Cardiac muscle cell (in vitro differentiated cells and primary cell): ENCODE measurements around the gene TRIM49B. TPM values are rescaled to one million over a fixed set of nuclear protein-coding genes. Genes with fewer than 3 reads are reported as not detected.
"Not testable (repeated sequence)": the region's sequence is repeated elsewhere in the genome, so short reads cannot be mapped to it uniquely, and the experiment has no call there.

ENCODE experiments used
- DNase-seq, 2 donors: peaks; one replicate each; pipeline versions ENCODE4 v3.0.0 to v3.0.0-alpha.2; 2010 to 2017; ENCODE audit warnings: low read depth in 1 of 2, low spot score in 1 of 2
- H3K27ac ChIP-seq: fragments of 200-600 bp; sonication (generic); 2 replicates; pipeline ENCODE4 v1.5.1; 2016
- H3K27me3 ChIP-seq: fragments of 200-600 bp; sonication (generic); 2 replicates; pipeline ENCODE4 v1.6.0; 2016; ENCODE audit warnings: control low read depth
- H3K36me3 ChIP-seq: fragments of 200-600 bp; sonication (generic); 2 replicates; pipeline ENCODE4 v1.5.1; 2016; ENCODE audit warnings: control low read depth
- H3K4me1 ChIP-seq: fragments of 200-600 bp; sonication (generic); 2 replicates; pipeline ENCODE4 v1.8.1; 2017; ENCODE audit warnings: low read depth, mild to moderate bottlenecking, mixed run types
- H3K4me3 ChIP-seq: fragments of 200-600 bp; sonication (generic); 2 replicates; pipeline ENCODE4 v1.5.1; 2016; ENCODE audit warnings: mild to moderate bottlenecking
- H3K9me3 ChIP-seq: fragments of 200-600 bp; sonication (generic); 2 replicates; pipeline ENCODE4 v1.5.1; 2017; ENCODE audit warnings: low read depth, mild to moderate bottlenecking, control low read depth
- polyA plus RNA-seq: library from polyadenylated mRNA; unstranded; fragments of >200 nt; fragmentation: Nextera tagmentation; extraction: Ambion mirVana; gene quantifications from 2 replicates; pipeline ENCODE4 v1.2.1, GENCODE V29; 2016
- total RNA-seq: library from RNA; depleted of rRNA; stranded (reverse); fragments of >200 nt; gene quantifications from 2 replicates; pipeline ENCODE4 v1.2.3, GENCODE V29; 2016

The TRIM49B gene, protein sequence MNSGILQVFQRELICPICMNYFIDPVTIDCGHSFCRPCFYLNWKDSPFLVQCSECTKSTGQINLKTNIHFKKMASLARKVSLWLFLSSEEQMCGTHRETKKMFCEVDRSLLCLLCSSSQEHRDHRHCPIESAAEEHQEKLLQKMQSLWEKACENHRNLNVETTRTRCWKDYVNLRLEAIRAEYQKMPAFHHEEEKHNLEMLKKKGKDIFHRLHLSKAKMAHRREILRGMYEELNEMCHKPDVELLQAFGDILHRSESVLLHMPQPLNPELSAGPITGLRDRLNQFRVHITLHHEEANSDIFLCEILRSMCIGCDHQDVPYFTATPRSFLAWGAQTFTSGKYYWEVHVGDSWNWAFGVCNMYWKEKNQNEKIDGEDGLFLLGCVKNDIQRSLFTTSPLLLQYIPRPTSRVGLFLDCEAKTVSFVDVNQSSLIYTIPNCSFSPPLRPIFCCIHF
- total RNA-seq (not detected in 2 replicates), polyA plus RNA-seq (not detected in 2 replicates)

GRCh38 chr11:49028523-49028922 is at the start of gene TRIM49B:
Gene TRIM49B, plus strand, starts transcription at chr11:49028823. Its CDS starts 2,777 bp downstream, at chr11:49031600.
- not testable (repeated sequence) for H3K4me3 ChIP-seq, DNase-seq, H3K36me3 ChIP-seq, H3K9me3 ChIP-seq, H3K4me1 ChIP-seq, H3K27ac ChIP-seq, H3K27me3 ChIP-seq

DNA sequence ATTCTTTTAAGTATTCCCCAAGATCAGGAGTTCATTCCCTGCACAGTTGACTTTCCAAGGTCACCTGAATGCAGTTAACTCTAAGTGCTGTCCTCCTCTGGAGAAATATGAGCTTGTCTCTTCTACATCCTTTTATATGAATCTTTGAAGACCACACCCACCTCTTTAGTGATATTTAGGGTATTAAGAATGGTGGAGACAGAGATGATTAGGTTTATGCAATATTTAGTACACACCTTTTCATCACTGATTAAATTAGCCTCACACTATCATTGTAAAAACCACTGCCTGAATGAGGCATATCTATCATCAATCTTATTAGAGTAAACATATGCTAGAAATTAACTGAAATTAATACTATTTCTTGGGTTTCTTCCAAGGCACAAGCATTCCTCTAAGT is 44.8 kb upstream of the TRIM49B start, which contains the start of gene TRIM51G:
Gene TRIM51G, minus strand, starts transcription at position 101 of the 400 bp plus-strand sequence. CDS start 2,190 bp downstream, outside the sequence.
- not testable (repeated sequence) for H3K4me1 ChIP-seq, H3K4me3 ChIP-seq, H3K9me3 ChIP-seq, DNase-seq, H3K27ac ChIP-seq, H3K36me3 ChIP-seq, H3K27me3 ChIP-seq

DNA sequence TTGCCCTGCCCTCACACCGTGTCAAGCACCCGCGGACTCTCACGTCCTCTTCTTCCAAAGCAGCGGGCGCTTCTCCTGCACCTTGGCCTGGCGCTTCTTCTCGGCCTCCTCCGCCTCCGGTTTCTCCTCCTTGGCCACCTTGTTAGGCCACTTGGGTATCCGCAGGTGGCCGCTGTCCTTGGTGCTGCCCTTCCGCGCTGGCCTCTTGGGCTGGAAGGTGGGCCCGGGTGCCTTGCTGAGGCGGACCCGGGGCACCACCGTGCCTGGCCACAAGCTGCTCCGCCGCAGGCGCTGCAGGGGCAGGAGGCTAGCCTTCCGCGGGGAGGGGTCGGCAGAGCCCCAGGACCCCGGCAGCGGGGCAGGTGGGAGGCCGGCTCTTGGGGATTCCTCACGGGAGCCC is 19.6 kb downstream of the TRIM49B start:
- H3K36me3 ChIP-seq, H3K4me3 ChIP-seq, H3K4me1 ChIP-seq, H3K9me3 ChIP-seq, H3K27ac ChIP-seq, H3K27me3 ChIP-seq: not testable (repeated sequence)
- DNase-seq = peak in 1 of 2 donors; percentile 19

GRCh38 chr11:49049821-49050220 is 21.2 kb downstream of the TRIM49B start:
- not testable (repeated sequence) for DNase-seq, H3K4me3 ChIP-seq

GRCh38 chr11:49059012-49059411 is 30.4 kb downstream of the TRIM49B start, which contains the start of gene TRIM64C:
Gene TRIM64C, minus strand, starts transcription at chr11:49059112. Its CDS starts 0 bp downstream, at chr11:49059112.
- H3K36me3 ChIP-seq, H3K4me3 ChIP-seq, H3K9me3 ChIP-seq, DNase-seq, H3K27ac ChIP-seq, H3K4me1 ChIP-seq, H3K27me3 ChIP-seq: not testable (repeated sequence)

More at GRCh38 chr11:49049821-49050220, 21.2 kb downstream of the TRIM49B start:
- not testable (repeated sequence) for H3K36me3 ChIP-seq, H3K4me1 ChIP-seq, H3K27ac ChIP-seq, H3K9me3 ChIP-seq, H3K27me3 ChIP-seq

DNA sequence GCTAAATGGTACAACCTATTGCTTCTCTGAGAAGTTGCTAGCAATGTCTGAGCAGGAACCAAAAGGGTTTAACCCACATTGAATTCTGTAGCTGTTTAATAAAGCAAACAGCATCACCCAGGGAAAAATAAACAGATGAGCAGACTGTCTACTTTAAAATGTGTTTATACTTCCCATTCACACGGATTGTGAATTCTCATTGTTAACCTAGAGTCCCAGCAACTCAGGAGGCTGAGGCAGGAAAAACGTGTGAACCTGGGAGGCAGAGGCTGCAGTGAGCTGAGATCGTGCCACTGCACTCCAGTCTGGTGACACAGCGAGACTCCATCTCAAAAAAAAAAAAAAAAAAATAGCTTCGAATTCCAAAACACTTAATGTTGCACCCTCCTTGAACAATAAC is 41.3 kb downstream of the TRIM49B start:
- H3K4me3 ChIP-seq, H3K36me3 ChIP-seq, H3K27ac ChIP-seq, DNase-seq, H3K27me3 ChIP-seq, H3K9me3 ChIP-seq, H3K4me1 ChIP-seq: not testable (repeated sequence)

Other genes with a start within 250 kb of the TRIM49B start
- not detected in 2 replicates for gene TRIM51G, start 44.9 kb upstream of the TRIM49B start, total RNA-seq
- not detected in 2 replicates for gene TRIM51G, start 44.9 kb upstream of the TRIM49B start, polyA plus RNA-seq
- gene TRIM64C, start 30.3 kb downstream of the TRIM49B start, total RNA-seq = not detected in 2 replicates
- not detected in 2 replicates for gene TRIM64C, start 30.3 kb downstream of the TRIM49B start, polyA plus RNA-seq
- gene FOLH1, start 179.8 kb downstream of the TRIM49B start, total RNA-seq = 0.53 TPM in 1 of 2 replicates, not detected in the other
- not detected in 2 replicates for gene FOLH1, start 179.8 kb downstream of the TRIM49B start, polyA plus RNA-seq